GM19035 (cell line): ENCODE results near the gene DNAJC28.
"Not testable (repeated sequence)": the region's sequence is repeated elsewhere in the genome, so short reads cannot be mapped to it uniquely, and the experiment has no call there.

Experiments
- ATAC-seq: cut with Tn5 transposase; IDR thresholded peaks from one replicate; pipeline ENCODE4 v1.9.1; 2021; ENCODE audit not compliant: unreplicated experiment

DNAJC28 gene

GRCh38 chr21:33481314-33481943, 10.1 kb downstream of the DNAJC28 start:
- ATAC-seq, result no peak

- no peak for ATAC-seq
These were observed 10.9 kb downstream of the DNAJC28 start for GRCh38 chr21:33480481-33481103.

- peak; percentile 90 for ATAC-seq
These were observed 11.6 kb downstream of the DNAJC28 start, which contains the start of gene TMEM50B for GRCh38 chr21:33479679-33480480. Gene TMEM50B, minus strand, starts transcription at chr21:33479974. Its CDS starts 11,089 bp downstream, at chr21:33468885.

- ATAC-seq, result peak; percentile 20
These were observed 12.4 kb downstream of the DNAJC28 start for GRCh38 chr21:33478935-33479678.

GRCh38 chr21:33478182-33478581, 13.3 kb downstream of the DNAJC28 start:
- no peak for ATAC-seq

- no peak for ATAC-seq
These were observed 14.4 kb downstream of the DNAJC28 start for GRCh38 chr21:33477066-33477465.

GRCh38 chr21:33473344-33473743, 18.2 kb downstream of the DNAJC28 start:
- no peak for ATAC-seq

GRCh38 chr21:33470701-33471100, 20.8 kb downstream of the DNAJC28 start:
- no peak for ATAC-seq

GRCh38 chr21:33469183-33469582, 22.3 kb downstream of the DNAJC28 start:
- not testable (repeated sequence) for ATAC-seq

- ATAC-seq, result no peak
These were observed 29.8 kb downstream of the DNAJC28 start for GRCh38 chr21:33461538-33462250.

- ATAC-seq, result no peak
These were observed 32.7 kb downstream of the DNAJC28 start for GRCh38 chr21:33458861-33459260.

GRCh38 chr21:33455686-33456446, 35.6 kb downstream of the DNAJC28 start:
- no peak for ATAC-seq

- ATAC-seq, result no peak
These were observed 39.2 kb downstream of the DNAJC28 start for GRCh38 chr21:33452362-33452761.

- ATAC-seq, result no peak
These were observed 39.9 kb downstream of the DNAJC28 start for GRCh38 chr21:33451634-33452071.

- ATAC-seq, result no peak
These were observed 41.9 kb downstream of the DNAJC28 start for GRCh38 chr21:33449616-33450015.

GRCh38 chr21:33446620-33447019, 44.9 kb downstream of the DNAJC28 start:
- ATAC-seq, result not testable (repeated sequence)

GRCh38 chr21:33444499-33444898, 47.0 kb downstream of the DNAJC28 start:
- ATAC-seq, result no peak

- ATAC-seq, result no peak
These were observed 48.3 kb downstream of the DNAJC28 start for GRCh38 chr21:33443194-33443593.
